DMS114 treated with DMSO at 0.1 percent for 48 hours (cell line): ENCODE measurements around the gene MYBPC1.

Source experiments
- DNase-seq: peaks from one replicate; lab custom pipeline; 2025; ENCODE audit not compliant: unreplicated experiment; lab: John Stamatoyannopoulos, UW

Gene MYBPC1

GRCh38 chr12:101599771-101600484, 5.2 kb downstream of the MYBPC1 start:
- no peak for DNase-seq

- DNase-seq: no peak
These were observed 9.4 kb downstream of the MYBPC1 start for GRCh38 chr12:101604132-101604531.

GRCh38 chr12:101607894-101608293, 13.1 kb downstream of the MYBPC1 start:
- no peak for DNase-seq

- DNase-seq: no peak
These were observed 13.7 kb downstream of the MYBPC1 start for GRCh38 chr12:101608301-101609133.

GRCh38 chr12:101609198-101609597, 14.4 kb downstream of the MYBPC1 start:
- no peak for DNase-seq

- no peak for DNase-seq
These were observed 17.6 kb downstream of the MYBPC1 start for GRCh38 chr12:101612160-101612916.

- DNase-seq: no peak
These were observed 21.3 kb downstream of the MYBPC1 start for GRCh38 chr12:101616027-101616494.

GRCh38 chr12:101619026-101619786, 24.4 kb downstream of the MYBPC1 start:
- DNase-seq: no peak

- no peak for DNase-seq
These were observed 25.3 kb downstream of the MYBPC1 start for GRCh38 chr12:101619858-101620761.

- no peak for DNase-seq
These were observed 26.0 kb downstream of the MYBPC1 start for GRCh38 chr12:101620762-101621133.

- DNase-seq: no peak
These were observed 33.9 kb downstream of the MYBPC1 start for GRCh38 chr12:101628676-101629075.

- DNase-seq: no peak
These were observed 40.0 kb downstream of the MYBPC1 start for GRCh38 chr12:101634724-101635123.

- no peak for DNase-seq
These were observed 43.2 kb downstream of the MYBPC1 start for GRCh38 chr12:101637936-101638335.

GRCh38 chr12:101642115-101643067, 47.6 kb downstream of the MYBPC1 start:
- DNase-seq: no peak

- DNase-seq: no peak
These were observed 52.9 kb downstream of the MYBPC1 start for GRCh38 chr12:101647711-101648110.

- no peak for DNase-seq
These were observed 53.4 kb downstream of the MYBPC1 start for GRCh38 chr12:101648195-101648594.

GRCh38 chr12:101650346-101651117, 55.8 kb downstream of the MYBPC1 start:
- DNase-seq: no peak

GRCh38 chr12:101653030-101653429, 58.3 kb downstream of the MYBPC1 start:
- DNase-seq: no peak
